ENCODE measurements around the gene FXYD1. TPM values are rescaled to one million over a fixed set of nuclear protein-coding genes. Genes with fewer than 3 reads are reported as not detected.

The FXYD1 gene
- total and polyA plus RNA-seq, 2 of the 8 experiments (the other 6 are each of a cell fraction or from before 2014, with no cell fraction given): 1.6 to 8.1 TPM

DNA sequence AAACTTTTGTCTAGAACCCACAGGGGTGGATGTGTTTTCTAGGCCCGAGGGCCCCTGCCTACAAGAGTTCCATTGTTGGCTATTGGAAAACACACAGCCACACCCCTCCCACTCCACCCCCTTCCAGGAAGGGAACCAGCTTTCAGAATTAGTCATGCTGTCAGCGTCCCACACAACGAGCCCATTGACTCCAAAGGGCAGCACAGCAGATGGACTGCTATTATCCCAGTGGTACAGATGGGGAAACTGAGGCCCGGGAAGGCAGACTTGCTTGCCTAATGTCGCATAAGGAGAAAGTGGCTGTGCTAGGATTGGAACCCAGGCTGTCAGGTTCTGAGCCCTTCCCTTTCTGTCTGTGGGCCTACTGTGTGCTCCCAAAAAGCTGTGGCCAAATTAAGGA is 31.1 kb upstream of the FXYD1 start (continued):
- TF ChIP-seq GTF2F1 (IDR thresholded peaks at IDR 0.05; ENCODE audit: borderline replicate concordance, low read depth, low read length) (no peak), TAF1 (IDR thresholded peaks at IDR 0.05; ENCODE audit: low read depth, low read length) (no peak), MAFK (IDR thresholded peaks at IDR 0.05; ENCODE audit: low read depth, low read length) (no peak), BRCA1 (IDR thresholded peaks at IDR 0.05; ENCODE audit: low read depth, low read length) (no peak), SIRT6 (IDR thresholded peaks at IDR 0.05; ENCODE audit: low read length) (no peak), GABPA (IDR thresholded peaks at IDR 0.05; ENCODE audit: borderline replicate concordance, insufficient read depth, low read length) (no peak)

All from H1 (cell line).